MM.1S (cell line): Measurements from ENCODE around the gene EVX2.

ENCODE experiments used
- DNase-seq: peaks from one replicate; pipeline ENCODE4 v3.0.0-alpha.2; 2015
- H2AFZ ChIP-seq: fragments of 300-600 bp; sonication (generic); 2 replicates; pipeline ENCODE4 v1.6.0; 2016; ENCODE audit warnings: antibody characterized with exemption, low read length
- H3F3A ChIP-seq: fragments of 300-600 bp; sonication (generic); 2 replicates; pipeline ENCODE4 v1.6.1; 2016; ENCODE audit warnings: mild to moderate bottlenecking, antibody characterized with exemption, low read length, moderate library complexity, mixed read lengths; ENCODE audit not compliant: insufficient read depth
- H3K27ac ChIP-seq: fragments of 300-600 bp; sonication (generic); 2 replicates; pipeline ENCODE4 v1.5.1; 2016; ENCODE audit warnings: mild to moderate bottlenecking, low read length
- H3K27me3 ChIP-seq: fragments of 300-600 bp; sonication (generic); replicated peaks from 2 replicates; pipeline ENCODE4 v1.6.0; 2016; ENCODE audit warnings: low read length; ENCODE audit not compliant: insufficient read depth
- H3K36me3 ChIP-seq: fragments of 300-600 bp; sonication (generic); replicated peaks from 2 replicates; pipeline ENCODE4 v1.6.1; 2016; ENCODE audit warnings: mild to moderate bottlenecking, low read length, mixed read lengths; ENCODE audit not compliant: insufficient read depth
- H3K4me1 ChIP-seq: fragments of 300-600 bp; sonication (generic); 2 replicates; pipeline ENCODE4 v1.6.1; 2016; ENCODE audit warnings: low read length, mixed read lengths
- H3K4me2 ChIP-seq: fragments of 300-600 bp; sonication (generic); 2 replicates; pipeline ENCODE4 v1.6.0; 2016; ENCODE audit warnings: low read depth, low read length
- H3K4me3 ChIP-seq: fragments of 300-600 bp; sonication (generic); 2 replicates; pipeline ENCODE4 v1.5.1; 2016; ENCODE audit warnings: low read length, mixed read lengths
- H3K79me2 ChIP-seq: fragments of 300-600 bp; sonication (generic); 2 replicates; pipeline ENCODE4 v1.6.1; 2016; ENCODE audit warnings: mixed run types, low read length, mixed read lengths
- H3K9ac ChIP-seq: fragments of 300-600 bp; sonication (generic); 2 replicates; pipeline ENCODE4 v1.6.1; 2016; ENCODE audit warnings: low read length, mixed read lengths
- H3K9me2 ChIP-seq: fragments of 300-600 bp; sonication (generic); replicated peaks from 2 replicates; pipeline ENCODE4 v1.6.1; 2016; ENCODE audit warnings: mild to moderate bottlenecking, low read length, mixed read lengths; ENCODE audit not compliant: insufficient read depth
- H3K9me3 ChIP-seq: fragments of 300-600 bp; sonication (generic); replicated peaks from 2 replicates; pipeline ENCODE4 v1.6.1; 2016; ENCODE audit warnings: mild to moderate bottlenecking, low read length, mixed read lengths; ENCODE audit not compliant: insufficient read depth
- H4K20me1 ChIP-seq: fragments of 300-600 bp; sonication (generic); 2 replicates; pipeline ENCODE4 v1.6.1; 2016; ENCODE audit warnings: mild to moderate bottlenecking, low read length, moderate library complexity, mixed read lengths; ENCODE audit not compliant: insufficient read depth
- CTCF ChIP-seq: fragments of 300-600 bp; sonication (generic); IDR thresholded peaks from 2 replicates; pipeline ENCODE4 v1.5.1; 2016; ENCODE audit warnings: antibody characterized with exemption, low read length, mixed read lengths
- EZH2 ChIP-seq: fragments of 300-600 bp; sonication (generic); optimal IDR thresholded peaks from 2 replicates; pipeline ENCODE3; 2017; ENCODE audit warnings: low read depth, mild to moderate bottlenecking, antibody characterized with exemption, low read length, mixed read lengths
- EZH2phosphoT487 ChIP-seq: fragments of 300-600 bp; sonication (generic); IDR thresholded peaks from 2 replicates; pipeline ENCODE4 v1.6.1; 2018; ENCODE audit warnings: antibody characterized with exemption, low read length

EVX2 gene

DNA sequence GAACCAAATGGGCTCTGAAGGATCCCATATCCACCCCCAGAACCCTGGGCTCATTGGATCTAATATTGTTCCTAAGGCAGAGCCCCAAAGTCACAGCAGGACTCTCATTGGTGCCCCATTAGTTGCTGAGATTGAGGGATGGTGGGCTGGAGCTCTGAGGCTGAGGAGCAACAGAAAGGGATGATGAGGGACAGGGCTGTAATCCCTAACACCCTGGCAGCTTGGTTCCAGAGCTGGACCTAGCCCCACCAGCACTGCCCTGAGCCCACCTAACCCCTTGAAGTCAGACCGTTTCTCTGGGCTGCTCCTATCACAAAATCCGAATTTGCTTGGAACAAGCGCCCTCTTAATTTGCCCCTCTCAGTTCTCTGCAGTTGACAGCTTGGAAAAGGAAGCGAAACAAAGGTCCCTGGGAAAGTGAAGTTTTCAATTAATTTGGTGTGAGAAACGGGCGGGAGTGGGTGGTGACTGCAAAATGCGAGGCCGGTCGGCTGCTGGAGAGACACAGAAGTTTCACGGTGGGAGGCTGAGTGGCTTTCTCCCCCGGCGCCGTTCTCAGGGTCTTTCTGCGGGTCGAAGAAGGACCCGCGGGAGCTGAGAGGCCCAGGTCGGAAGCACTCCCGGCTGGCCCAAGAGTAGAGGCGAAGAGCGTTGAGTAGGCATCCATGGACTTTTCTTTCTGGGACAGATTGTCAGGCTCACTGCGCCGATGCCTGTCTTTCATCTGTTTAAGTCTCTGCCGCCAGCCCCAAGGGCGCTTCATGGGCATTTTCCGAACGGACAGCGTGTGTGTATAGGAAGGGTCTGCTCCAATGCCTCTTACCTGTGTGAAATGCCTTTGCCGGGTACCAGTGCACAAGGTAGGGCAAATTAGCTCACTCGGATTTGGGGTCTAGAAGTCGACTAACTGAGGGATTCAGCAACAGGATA lies 7.8 kb upstream of the EVX2 start:
- Histone ChIP-seq H3K79me2 (no peaks in the 10 kb centered on the region), H3K9me2 (no peaks in the 10 kb centered on the region), H3K9ac (no peak overlapping the region), H4K20me1 (no peaks in the 10 kb centered on the region), H3F3A (peaks cover 10% of the 10 kb centered on the region), H2AFZ (no peak overlapping the region), H3K9me3 (no peaks in the 10 kb centered on the region), H3K36me3 (no peaks in the 10 kb centered on the region), H3K4me2 (no peak overlapping the region), H3K27me3 (0 out of 2 replicates have a peak, but pooled peaks cover 9% of the 10 kb centered on the region), H3K4me1 (0 out of 2 replicates have a peak, but pooled peaks cover 5% of the 10 kb centered on the region), H3K4me3 (no peak overlapping the region), H3K27ac (no peak overlapping the region)
- TF ChIP-seq EZH2 (no peak), CTCF (no peak), EZH2phosphoT487 (no peak)
- no peak for DNase-seq

DNA sequence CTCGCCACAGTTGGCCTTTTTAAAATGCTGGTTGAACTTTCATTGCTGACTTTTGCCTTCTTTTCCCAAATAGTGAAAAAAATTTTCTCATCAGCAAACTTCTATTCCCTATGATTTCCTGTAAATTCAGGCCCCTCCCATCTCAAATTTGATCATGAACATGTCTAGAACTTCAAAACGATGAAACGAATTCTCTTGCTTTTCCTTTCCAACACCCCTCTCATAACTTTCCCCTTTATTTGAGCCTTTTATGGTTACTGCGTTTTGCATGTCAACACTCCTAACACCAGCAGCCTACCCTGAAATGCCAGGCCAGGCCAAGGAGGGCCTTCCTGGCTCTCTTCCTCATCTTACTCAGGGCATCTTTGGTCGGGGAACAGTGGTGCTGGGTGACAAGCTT lies 7.1 kb upstream of the EVX2 start:
- DNase-seq, result no peak
- H3K9me3 ChIP-seq, result no peaks in the 10 kb centered on the region
- 0 out of 2 replicates have a peak, but pooled peaks cover 4% of the 10 kb centered on the region for H3K4me1 ChIP-seq
- H3K9me2 ChIP-seq, result no peaks in the 10 kb centered on the region
- no peak overlapping the region for H2AFZ ChIP-seq
- no peaks in the 10 kb centered on the region for H4K20me1 ChIP-seq
- H3F3A ChIP-seq, result 0 out of 2 replicates have a peak, but pooled peaks cover 3% of the 10 kb centered on the region
- no peak for TF ChIP-seq CTCF
- no peak for TF ChIP-seq EZH2
- TF ChIP-seq EZH2phosphoT487, result no peak
- H3K9ac ChIP-seq, result no peak overlapping the region
- 0 out of 2 replicates have a peak, but pooled peaks cover 9% of the 10 kb centered on the region for H3K27me3 ChIP-seq
- no peak overlapping the region for H3K4me3 ChIP-seq
- no peaks in the 10 kb centered on the region for H3K36me3 ChIP-seq
- H3K27ac ChIP-seq, result no peak overlapping the region
- no peaks in the 10 kb centered on the region for H3K79me2 ChIP-seq
- H3K4me2 ChIP-seq, result no peak overlapping the region

DNA sequence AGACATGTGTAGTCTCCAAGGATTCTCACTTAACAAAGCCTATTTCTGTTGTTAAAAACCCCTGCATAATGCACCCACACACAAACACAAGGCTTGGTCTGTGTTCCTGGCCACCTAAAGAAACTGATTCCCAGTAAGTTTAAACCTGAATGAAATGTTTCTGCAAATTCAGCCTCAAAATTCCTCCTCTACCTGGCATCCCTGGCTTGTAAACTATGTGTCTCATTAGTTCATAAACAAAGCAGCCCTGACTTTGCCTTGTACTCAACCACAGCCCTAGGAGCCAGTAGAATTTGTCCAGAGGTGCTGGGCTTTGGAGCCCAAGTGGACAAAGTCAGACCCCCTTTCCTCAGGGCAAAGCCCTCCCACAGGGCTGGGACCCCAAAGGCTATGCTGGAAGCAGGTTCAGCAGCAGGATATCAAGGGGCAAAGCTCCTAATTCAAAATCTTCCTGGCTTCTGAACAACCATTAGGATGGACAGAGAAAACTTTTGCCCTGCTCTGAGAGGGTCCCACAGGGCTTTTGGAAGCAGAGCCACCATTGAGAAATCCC lies 6.2 kb upstream of the EVX2 start:
- Histone ChIP-seq H3K9me3 (no peaks in the 10 kb centered on the region), H3K36me3 (no peaks in the 10 kb centered on the region), H3K27ac (no peak overlapping the region), H3K4me1 (no peaks in the 10 kb centered on the region), H4K20me1 (no peaks in the 10 kb centered on the region), H2AFZ (no peak overlapping the region), H3K79me2 (no peaks in the 10 kb centered on the region), H3K4me3 (no peak overlapping the region), H3K9ac (no peak overlapping the region), H3F3A (no peaks in the 10 kb centered on the region), H3K9me2 (no peaks in the 10 kb centered on the region), H3K27me3 (0 out of 2 replicates have a peak, but pooled peaks cover 9% of the 10 kb centered on the region), H3K4me2 (no peak overlapping the region)
- no peak for DNase-seq
- TF ChIP-seq EZH2 (no peak), EZH2phosphoT487 (no peak), CTCF (no peak)
